ENCODE measurements around the gene GNAZ.

DNA sequence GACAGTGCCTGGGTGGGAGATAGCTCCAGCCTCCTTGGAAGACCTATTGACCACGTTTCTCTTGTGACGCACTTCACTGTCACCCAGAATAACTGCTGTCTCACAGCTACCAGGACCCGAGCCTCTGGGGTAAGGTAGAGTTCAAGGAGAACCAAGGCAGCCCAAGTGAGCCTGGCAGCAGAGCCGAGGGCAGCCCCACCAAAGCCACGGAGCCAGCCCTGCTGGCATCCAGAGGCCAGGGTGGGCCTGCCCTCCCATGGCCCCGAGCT lies 38.7 kb downstream of the GNAZ start:
- TF ChIP-seq, protein P1, sequence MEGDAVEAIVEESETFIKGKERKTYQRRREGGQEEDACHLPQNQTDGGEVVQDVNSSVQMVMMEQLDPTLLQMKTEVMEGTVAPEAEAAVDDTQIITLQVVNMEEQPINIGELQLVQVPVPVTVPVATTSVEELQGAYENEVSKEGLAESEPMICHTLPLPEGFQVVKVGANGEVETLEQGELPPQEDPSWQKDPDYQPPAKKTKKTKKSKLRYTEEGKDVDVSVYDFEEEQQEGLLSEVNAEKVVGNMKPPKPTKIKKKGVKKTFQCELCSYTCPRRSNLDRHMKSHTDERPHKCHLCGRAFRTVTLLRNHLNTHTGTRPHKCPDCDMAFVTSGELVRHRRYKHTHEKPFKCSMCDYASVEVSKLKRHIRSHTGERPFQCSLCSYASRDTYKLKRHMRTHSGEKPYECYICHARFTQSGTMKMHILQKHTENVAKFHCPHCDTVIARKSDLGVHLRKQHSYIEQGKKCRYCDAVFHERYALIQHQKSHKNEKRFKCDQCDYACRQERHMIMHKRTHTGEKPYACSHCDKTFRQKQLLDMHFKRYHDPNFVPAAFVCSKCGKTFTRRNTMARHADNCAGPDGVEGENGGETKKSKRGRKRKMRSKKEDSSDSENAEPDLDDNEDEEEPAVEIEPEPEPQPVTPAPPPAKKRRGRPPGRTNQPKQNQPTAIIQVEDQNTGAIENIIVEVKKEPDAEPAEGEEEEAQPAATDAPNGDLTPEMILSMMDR (IDR thresholded peaks at IDR 0.05; ENCODE audit: poor library complexity, severe bottlenecking): no peak
- TF ChIP-seq, protein P2, sequence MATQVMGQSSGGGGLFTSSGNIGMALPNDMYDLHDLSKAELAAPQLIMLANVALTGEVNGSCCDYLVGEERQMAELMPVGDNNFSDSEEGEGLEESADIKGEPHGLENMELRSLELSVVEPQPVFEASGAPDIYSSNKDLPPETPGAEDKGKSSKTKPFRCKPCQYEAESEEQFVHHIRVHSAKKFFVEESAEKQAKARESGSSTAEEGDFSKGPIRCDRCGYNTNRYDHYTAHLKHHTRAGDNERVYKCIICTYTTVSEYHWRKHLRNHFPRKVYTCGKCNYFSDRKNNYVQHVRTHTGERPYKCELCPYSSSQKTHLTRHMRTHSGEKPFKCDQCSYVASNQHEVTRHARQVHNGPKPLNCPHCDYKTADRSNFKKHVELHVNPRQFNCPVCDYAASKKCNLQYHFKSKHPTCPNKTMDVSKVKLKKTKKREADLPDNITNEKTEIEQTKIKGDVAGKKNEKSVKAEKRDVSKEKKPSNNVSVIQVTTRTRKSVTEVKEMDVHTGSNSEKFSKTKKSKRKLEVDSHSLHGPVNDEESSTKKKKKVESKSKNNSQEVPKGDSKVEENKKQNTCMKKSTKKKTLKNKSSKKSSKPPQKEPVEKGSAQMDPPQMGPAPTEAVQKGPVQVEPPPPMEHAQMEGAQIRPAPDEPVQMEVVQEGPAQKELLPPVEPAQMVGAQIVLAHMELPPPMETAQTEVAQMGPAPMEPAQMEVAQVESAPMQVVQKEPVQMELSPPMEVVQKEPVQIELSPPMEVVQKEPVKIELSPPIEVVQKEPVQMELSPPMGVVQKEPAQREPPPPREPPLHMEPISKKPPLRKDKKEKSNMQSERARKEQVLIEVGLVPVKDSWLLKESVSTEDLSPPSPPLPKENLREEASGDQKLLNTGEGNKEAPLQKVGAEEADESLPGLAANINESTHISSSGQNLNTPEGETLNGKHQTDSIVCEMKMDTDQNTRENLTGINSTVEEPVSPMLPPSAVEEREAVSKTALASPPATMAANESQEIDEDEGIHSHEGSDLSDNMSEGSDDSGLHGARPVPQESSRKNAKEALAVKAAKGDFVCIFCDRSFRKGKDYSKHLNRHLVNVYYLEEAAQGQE (IDR thresholded peaks at IDR 0.05; ENCODE audit: borderline replicate concordance): no peak
- TF ChIP-seq EP300 (conservative IDR thresholded peaks at IDR 0.05; ENCODE audit: poor library complexity, severe bottlenecking): no peak
